Measurements from ENCODE around the gene SFTA2.
A peak's percentile ranks its signal among the peaks of the same experiment; 100 is the strongest.

SFTA2 gene

GRCh38 chr6:30914854-30915590, 16.9 kb downstream of the SFTA2 start:
- TF ChIP-seq REST (tag by site-specific recombination; IDR thresholded peaks at IDR 0.05), result no peak
- TF ChIP-seq ZNF677 (tag by site-specific recombination; IDR thresholded peaks at IDR 0.05), result no peak
- TF ChIP-seq ZBTB48 (tag by site-specific recombination; IDR thresholded peaks at IDR 0.05), result no peak
- 0 out of 2 replicates have a peak, but pooled peaks have one; percentile 26 for TF ChIP-seq PBX3 (CRISPR knock-in tag; IDR thresholded peaks at IDR 0.05)
- no peak for TF ChIP-seq ZNF747 (tag by site-specific recombination; IDR thresholded peaks at IDR 0.05)
- no peak for TF ChIP-seq ZFP3 (tag by site-specific recombination; IDR thresholded peaks at IDR 0.05; ENCODE audit: low read depth)
- TF ChIP-seq ZNF555 (tag by site-specific recombination; conservative IDR thresholded peaks at IDR 0.05), result no peak
- peaks cover 36 to 82% of the 10 kb centered on the region in 2 experiments for H3K36me3 ChIP-seq (ENCODE audit: control insufficient read depth in 2 of 2, insufficient read depth in 1 of 2, low read length in 2 of 2)
- peak overlapping the region; percentile 45 for H3K4me3 ChIP-seq (ENCODE audit: low read depth, low read length)
- POLR2A ChIA-PET, result interaction anchor here (0.8 to 2.9 kb wide), 10 partner anchors 11 to 194 kb away, joined by 3 to 24 read pairs (median 4); partner anchors contain the start of genes DDR1 and IER3
- H3K4me1 ChIP-seq (ENCODE audit: control insufficient read depth, insufficient read depth, low read length), result peaks cover 6% of the 10 kb centered on the region
- CTCF ChIA-PET, result interaction anchor here (0.5 to 9.9 kb wide), 37 partner anchors 9 to 452 kb away, joined by 3 to 206 read pairs (median 5); partner anchors contain the start of gene MUCL3
- H3K27ac ChIP-seq (ENCODE audit: extremely low read depth, low read depth, low read length), result peak overlapping the region; percentile 85
- no peaks in the 10 kb centered on the region for H3K9me3 ChIP-seq (ENCODE audit: control insufficient read depth, insufficient read depth, low read depth, low read length)

- Histone ChIP-seq H3K27ac (ENCODE audit: extremely low read depth, low read depth, low read length) (peak within 1 kb of the TSS; percentile 85), H3K4me3 (ENCODE audit: low read depth, low read length) (peak within 1 kb of the TSS; percentile 45), H3K4me1 (ENCODE audit: control insufficient read depth, insufficient read depth, low read length) (peaks cover 6% of the 10 kb centered on the region), H3K36me3 (ENCODE audit: control insufficient read depth in 2 of 2, insufficient read depth in 1 of 2, low read length in 2 of 2) (peaks cover 30 to 82% of the 10 kb centered on the region in 2 experiments), H3K9me3 (ENCODE audit: control insufficient read depth, insufficient read depth, low read depth, low read length) (no peaks in the 10 kb centered on the region)
- ChIA-PET CTCF (interaction anchor here (0.6 to 9.9 kb wide), 36 partner anchors 8 to 453 kb away, joined by 3 to 206 read pairs (median 5); partner anchors contain the start of gene MUCL3), POLR2A (interaction anchor here (0.7 to 2.9 kb wide), 17 partner anchors 9 to 343 kb away, joined by 3 to 24 read pairs (median 3); partner anchors contain the start of genes ABCF1, DDR1, FLOT1 and IER3)
- TF ChIP-seq ZNF473 (tag by site-specific recombination; IDR thresholded peaks at IDR 0.05), result no peak
- no peak for TF ChIP-seq ZNF707 (tag by site-specific recombination; IDR thresholded peaks at IDR 0.05)
- TF ChIP-seq ZIC2 (tag by site-specific recombination; IDR thresholded peaks at IDR 0.05), result peak; percentile 94
- TF ChIP-seq ZNF692 (tag by site-specific recombination; IDR thresholded peaks at IDR 0.05), result peak; percentile 80
- peak; percentile 83 for TF ChIP-seq PBX3 (CRISPR knock-in tag; IDR thresholded peaks at IDR 0.05)
- peak; percentile 81 for TF ChIP-seq GLIS2 (tag by site-specific recombination; IDR thresholded peaks at IDR 0.05)
- no peak for TF ChIP-seq ZBTB10 (tag by site-specific recombination; IDR thresholded peaks at IDR 0.05)
- TF ChIP-seq KLF17 (tag by site-specific recombination; IDR thresholded peaks at IDR 0.05), result peak; percentile 69
- 0 out of 2 replicates have a peak, but pooled peaks have one; percentile 16 for TF ChIP-seq ZNF391 (tag by site-specific recombination; IDR thresholded peaks at IDR 0.05; ENCODE audit: borderline replicate concordance, low read depth)
- peak; percentile 47; the same call in 1 of the 2 replicates for TF ChIP-seq SP7 (tag by site-specific recombination; IDR thresholded peaks at IDR 0.05)
- TF ChIP-seq ZNF311 (tag by site-specific recombination; IDR thresholded peaks at IDR 0.05; ENCODE audit: borderline replicate concordance), result no peak
Measured at GRCh38 chr6:30914076-30914853, 17.7 kb downstream of the SFTA2 start, which contains the start of gene VARS2. VARS2 (plus strand) TSS chr6:30914238; CDS start chr6:30914837, 599 bp downstream.

Data from HEK293 (cell line).